GM12872 (cell line): ENCODE data around the gene CPED1.

Experiments used
- TF ChIP-seq, protein P1 (sequence below): IDR thresholded peaks from 3 replicates; pipeline ENCODE4 v1.5.1; 2011; ENCODE audit warnings: low read depth, mild to moderate bottlenecking, low read length, moderate library complexity; ENCODE audit not compliant: insufficient read depth

CPED1 gene

DNA sequence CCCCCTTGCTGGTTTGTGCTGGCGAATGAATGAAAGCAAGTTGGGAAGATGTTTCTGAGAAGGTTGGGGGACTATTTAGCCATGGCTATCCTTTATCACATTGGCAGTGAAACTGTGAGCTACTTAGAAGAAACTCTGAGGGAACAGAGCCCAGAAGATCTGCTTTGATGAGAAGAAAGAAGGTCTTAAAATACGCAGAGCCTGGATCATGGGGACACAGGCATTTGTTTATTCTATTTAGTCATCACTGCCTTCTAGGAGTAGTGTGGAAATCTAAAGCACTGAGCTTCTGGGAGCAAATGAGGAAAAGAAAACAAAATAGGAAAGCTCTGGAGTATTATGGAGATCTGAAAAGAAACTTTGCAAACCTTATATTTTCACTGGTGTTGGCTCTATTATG is 28.5 kb downstream of the CPED1 start:
- TF ChIP-seq, protein P1, sequence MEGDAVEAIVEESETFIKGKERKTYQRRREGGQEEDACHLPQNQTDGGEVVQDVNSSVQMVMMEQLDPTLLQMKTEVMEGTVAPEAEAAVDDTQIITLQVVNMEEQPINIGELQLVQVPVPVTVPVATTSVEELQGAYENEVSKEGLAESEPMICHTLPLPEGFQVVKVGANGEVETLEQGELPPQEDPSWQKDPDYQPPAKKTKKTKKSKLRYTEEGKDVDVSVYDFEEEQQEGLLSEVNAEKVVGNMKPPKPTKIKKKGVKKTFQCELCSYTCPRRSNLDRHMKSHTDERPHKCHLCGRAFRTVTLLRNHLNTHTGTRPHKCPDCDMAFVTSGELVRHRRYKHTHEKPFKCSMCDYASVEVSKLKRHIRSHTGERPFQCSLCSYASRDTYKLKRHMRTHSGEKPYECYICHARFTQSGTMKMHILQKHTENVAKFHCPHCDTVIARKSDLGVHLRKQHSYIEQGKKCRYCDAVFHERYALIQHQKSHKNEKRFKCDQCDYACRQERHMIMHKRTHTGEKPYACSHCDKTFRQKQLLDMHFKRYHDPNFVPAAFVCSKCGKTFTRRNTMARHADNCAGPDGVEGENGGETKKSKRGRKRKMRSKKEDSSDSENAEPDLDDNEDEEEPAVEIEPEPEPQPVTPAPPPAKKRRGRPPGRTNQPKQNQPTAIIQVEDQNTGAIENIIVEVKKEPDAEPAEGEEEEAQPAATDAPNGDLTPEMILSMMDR: no peak

DNA sequence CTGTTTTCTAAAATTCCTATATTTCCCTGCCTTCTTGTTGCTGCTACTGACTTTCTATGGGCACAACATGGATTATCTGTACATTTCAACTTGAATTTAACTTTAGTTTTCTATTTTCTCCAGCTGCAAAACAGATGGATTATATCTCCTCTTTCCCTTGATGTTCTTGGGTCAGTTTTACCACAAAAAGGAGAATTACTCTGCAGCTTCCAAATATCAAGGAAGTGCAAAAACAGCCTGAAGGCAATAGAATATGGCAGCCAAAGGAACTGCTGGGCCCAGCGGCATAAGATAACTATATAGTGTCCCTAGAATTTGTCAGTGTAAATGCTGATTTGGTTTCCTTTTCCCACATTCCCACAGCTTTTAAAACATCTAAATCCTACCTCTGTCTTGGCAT is 29.1 kb downstream of the CPED1 start:
- TF ChIP-seq, protein P1: no peak

DNA sequence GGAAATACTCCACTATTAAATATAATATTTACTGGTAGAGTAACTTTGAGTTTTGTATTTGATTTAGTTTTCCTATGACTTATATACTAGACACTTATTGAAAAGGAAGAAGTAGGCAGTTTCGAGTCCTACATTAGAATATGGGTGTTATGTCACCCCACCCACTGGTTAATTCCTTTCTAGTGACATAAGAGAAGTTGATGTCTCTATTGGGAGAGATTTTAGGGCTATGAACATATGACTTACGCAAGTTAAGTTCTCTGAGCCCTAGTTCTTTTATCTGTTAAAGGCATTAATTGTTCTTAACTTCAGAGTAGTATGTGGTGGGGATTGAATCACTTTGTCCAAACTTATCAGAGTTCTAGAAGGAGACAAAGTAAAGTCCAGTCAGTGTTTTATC is 30.5 kb downstream of the CPED1 start:
- TF ChIP-seq, protein P1: no peak

DNA sequence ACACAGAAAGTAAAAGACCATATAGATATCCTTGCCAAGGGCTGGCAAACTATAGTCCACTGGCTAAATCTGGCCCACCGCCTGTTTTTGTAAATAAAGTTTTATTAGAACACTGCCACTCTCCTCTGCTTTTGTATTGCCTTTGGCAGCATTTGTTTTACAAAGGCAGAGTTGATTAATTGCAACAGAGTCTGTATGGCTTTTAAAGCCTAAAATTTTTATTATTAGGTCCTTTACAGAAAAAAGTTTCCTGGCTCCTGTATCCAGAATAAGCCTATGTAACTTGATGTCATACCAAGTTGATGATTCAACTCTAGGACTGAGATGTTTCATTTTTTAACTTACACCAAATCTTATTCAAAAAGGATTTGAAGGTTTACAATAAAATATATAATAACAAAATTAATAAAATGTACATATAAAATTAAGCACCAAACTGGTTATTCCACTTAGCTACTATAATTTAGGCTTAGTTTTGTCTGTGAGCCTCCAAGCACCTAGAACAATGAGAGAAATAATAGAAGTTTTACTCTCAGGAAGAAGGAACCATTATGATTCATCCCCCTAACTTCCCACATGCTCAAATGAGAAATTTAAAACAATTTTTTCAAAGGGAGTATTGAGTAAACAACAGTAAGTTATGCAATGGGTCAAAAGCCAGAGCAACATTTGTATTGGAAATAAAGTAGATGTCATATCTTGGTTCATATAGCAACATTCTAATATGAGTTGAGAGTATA is 31.9 kb downstream of the CPED1 start:
- TF ChIP-seq, protein P1: no peak

DNA sequence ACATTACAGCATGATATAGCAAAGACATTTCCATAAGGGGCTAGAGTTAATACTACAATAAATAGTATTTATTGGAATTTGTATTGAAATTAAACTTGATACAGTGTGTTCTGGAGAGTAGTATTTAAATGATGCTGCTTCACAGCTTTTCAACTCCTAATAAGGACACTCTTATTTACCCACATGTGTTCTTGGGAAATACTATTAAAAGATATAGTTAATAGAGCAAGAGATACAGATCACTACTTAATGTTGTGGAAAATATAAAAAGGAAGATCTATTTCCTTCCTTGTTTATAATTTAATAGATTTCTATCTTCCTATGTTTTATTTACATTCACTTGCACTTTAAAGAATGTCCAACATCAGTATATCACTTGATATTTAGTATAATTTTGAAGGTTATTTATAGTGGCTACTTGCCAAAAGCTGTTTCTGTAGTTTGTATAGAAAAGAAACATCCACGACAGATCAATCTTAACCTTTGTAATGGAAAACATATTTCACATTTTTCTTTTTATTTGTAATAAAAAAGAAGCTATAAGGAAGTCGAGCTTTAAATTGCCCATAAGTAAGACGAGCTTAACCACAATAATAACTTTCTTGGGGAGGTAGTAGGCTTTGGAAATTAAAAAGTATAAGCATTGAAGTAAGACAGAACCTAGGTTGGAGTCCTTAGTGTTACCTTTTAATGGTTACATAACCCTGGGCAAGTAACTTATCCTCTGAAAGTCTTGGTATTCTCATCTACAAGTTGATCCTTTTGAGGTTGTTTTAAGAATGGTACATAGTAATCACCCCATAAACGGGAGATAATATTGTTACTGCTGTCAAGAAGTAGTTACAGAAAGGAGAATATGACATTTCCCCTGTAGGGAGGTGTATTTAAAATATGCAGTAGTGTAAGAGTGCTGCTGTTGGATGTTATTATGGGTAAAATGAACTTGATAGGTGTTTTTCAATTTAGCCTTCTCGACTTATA is 32.8 kb downstream of the CPED1 start:
- TF ChIP-seq, protein P1: no peak

DNA sequence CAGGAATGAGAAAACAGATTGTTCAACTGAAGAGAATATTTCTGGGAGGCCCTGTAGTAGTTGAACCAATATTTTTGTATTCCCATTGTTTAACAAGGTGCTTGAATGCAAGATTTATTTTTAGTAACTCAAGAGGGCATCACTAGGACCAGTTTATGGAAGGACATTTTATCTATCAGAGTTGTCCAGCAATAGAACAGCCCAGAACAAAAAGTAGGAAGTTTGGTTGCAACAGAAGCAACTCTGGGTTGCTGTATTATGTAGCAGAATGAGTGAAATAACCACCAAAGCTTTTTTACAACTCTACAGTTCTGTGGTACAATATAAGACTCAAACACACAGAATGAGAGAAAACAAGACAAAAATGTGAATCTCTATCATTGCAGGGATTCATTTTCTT is 34.7 kb downstream of the CPED1 start:
- TF ChIP-seq, protein P1: no peak

DNA sequence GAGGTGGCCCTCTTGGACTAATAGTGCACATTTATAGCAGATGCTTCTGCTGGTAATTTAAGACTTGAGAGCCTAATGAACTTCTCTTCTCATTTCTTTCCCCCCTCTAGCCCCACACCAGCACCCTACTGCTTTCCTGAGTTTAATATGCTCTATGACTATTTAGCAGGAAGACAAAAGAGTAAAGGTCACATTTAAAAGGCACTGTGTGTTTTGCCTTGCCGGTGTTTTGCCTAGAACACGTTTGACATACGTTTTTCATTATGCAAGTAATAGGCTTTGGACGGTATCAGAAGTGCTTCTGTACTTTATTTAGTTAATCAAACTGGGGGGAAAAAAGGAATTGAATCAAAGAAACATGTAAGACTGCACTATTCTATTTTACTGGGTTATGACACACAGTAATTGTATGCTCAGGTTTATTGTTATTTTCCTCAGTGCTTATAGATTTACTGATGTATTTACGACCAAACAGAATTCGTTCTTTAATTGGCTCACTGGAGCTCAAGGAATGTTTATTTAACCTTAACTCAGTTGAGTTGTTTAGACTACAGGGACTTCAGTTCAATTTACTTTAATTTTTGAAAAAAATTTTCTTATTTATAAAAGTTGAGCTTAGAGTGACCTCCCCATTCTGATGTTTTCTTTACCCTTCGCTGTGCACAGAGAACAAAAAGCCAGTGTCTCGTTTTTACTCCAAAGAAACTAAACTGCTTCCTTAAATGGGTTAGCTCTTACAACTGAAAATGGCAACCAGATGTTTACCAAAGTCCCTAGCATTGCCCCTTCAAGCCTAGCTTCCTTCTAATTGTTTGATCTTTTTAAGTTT is 35.4 kb downstream of the CPED1 start:
- TF ChIP-seq, protein P1: no peak
